Activated CD4-positive, alpha-beta memory T cell treated with anti-CD3 and anti-CD28 coated beads for 36 hours (primary cell): ENCODE data around the gene C1orf198. TPM values are rescaled to one million over a fixed set of nuclear protein-coding genes. Genes with fewer than 3 reads are reported as not detected.
"Not testable (repeated sequence)": the region's sequence is repeated elsewhere in the genome, so short reads cannot be mapped to it uniquely, and the experiment has no call there.

Source experiments
- CTCF ChIA-PET: fragments of 350-600 bp; sonication (Branson Sonifier 250); formaldehyde crosslinking; loops from one replicate; lab custom pipeline; 2021; ENCODE audit warnings: antibody characterized with exemption, inconsistent platforms; lab: Charles Lee
- POLR2A ChIA-PET: fragments of 350-600 bp; sonication (Branson Sonifier 250); formaldehyde crosslinking; loops from one replicate; lab custom pipeline; 2021; ENCODE audit warnings: antibody characterized with exemption; lab: Charles Lee
- DNase-seq: peaks from one replicate; pipeline ENCODE4 v3.0.0-alpha.2; 2020
- H3K27ac Mint-ChIP-seq: one replicate; pipeline ENCODE4 v1.8.0; 2021; ENCODE audit warnings: mixed read lengths
- H3K27me3 Mint-ChIP-seq: one replicate; pipeline ENCODE4 v1.8.0; 2021; ENCODE audit warnings: mixed read lengths
- H3K36me3 Mint-ChIP-seq: one replicate; pipeline ENCODE4 v1.8.0; 2021; ENCODE audit warnings: mixed read lengths
- H3K4me1 Mint-ChIP-seq: one replicate; pipeline ENCODE4 v1.8.0; 2021; ENCODE audit warnings: low read depth, mixed read lengths
- H3K4me3 Mint-ChIP-seq: one replicate; pipeline ENCODE4 v1.8.0; 2021; ENCODE audit warnings: mild to moderate bottlenecking, mixed read lengths
- H3K9me3 Mint-ChIP-seq: one replicate; pipeline ENCODE4 v1.8.0; 2021; ENCODE audit warnings: mixed read lengths
- intact Hi-C: fragments of 100-400 bp; cut with micrococcal nuclease; formaldehyde crosslinking; loops from one replicate; pipeline ENCODE4 v1.15.1; 2023
- total RNA-seq, 2 experiments: library from RNA; stranded (reverse); gene quantifications; one replicate each; pipeline ENCODE4 v1.2.3, GENCODE V29; 2021

Gene C1orf198
- total RNA-seq, 2 experiments from 2014 or later, result 6.4 to 7.2 TPM

DNA sequence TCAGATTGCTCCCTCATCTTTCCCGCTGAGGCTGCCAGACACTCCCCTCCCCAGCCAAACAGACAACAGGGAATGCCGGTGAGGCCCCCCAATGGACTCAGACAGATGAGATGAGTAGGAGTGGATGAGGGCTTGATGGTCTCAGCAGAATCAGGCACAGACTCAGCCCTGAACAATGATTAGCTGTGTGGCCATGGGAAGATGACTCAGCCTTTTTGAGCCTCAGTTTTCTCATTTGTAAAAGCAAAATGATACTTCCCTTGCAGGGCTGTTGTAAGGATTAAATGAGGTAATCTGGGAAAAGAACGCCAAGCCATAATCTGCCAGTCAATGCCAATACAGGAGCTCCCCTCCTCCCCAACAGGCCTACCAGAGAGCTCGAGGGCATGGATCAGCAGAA is 12.4 kb downstream of the C1orf198 start:
- H3K4me3 Mint-ChIP-seq, result no peak overlapping the region
- H3K36me3 Mint-ChIP-seq, result peaks cover 7% of the 10 kb centered on the region
- peaks cover 5% of the 10 kb centered on the region for H3K9me3 Mint-ChIP-seq
- peaks cover 2% of the 10 kb centered on the region for H3K4me1 Mint-ChIP-seq
- CTCF ChIA-PET, result no interaction called here
- no peak for DNase-seq
- no peak overlapping the region for H3K27ac Mint-ChIP-seq
- POLR2A ChIA-PET, result no interaction called here
- no peaks in the 10 kb centered on the region for H3K27me3 Mint-ChIP-seq
- intact Hi-C loops, result no loop called here

DNA sequence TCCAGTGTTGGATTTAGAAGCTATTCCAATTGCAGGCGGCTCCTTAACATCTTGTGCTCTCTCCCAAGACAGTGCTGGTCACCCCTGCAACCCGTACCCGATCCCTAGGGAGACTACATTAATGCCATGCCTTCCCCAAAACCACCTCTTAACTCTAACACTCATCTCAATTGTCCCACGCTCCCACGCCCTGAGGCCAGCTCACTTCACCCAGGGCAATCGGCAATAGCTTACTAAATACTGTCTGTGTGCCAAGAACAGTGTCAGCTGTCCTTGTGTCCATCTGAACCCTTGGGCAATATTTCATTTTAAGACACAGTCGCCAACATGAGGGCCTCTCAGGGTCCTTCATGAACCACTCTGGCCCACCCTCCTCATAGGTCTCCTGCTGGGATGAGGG is 13.9 kb downstream of the C1orf198 start:
- Mint-ChIP-seq H3K36me3 (peaks cover 7% of the 10 kb centered on the region), H3K4me3 (no peak overlapping the region), H3K27ac (no peak overlapping the region), H3K27me3 (no peaks in the 10 kb centered on the region), H3K9me3 (peaks cover 5% of the 10 kb centered on the region), H3K4me1 (no peaks in the 10 kb centered on the region)
- DNase-seq, result no peak
- ChIA-PET POLR2A (no interaction called here), CTCF (no interaction called here)
- intact Hi-C loops, result no loop called here

DNA sequence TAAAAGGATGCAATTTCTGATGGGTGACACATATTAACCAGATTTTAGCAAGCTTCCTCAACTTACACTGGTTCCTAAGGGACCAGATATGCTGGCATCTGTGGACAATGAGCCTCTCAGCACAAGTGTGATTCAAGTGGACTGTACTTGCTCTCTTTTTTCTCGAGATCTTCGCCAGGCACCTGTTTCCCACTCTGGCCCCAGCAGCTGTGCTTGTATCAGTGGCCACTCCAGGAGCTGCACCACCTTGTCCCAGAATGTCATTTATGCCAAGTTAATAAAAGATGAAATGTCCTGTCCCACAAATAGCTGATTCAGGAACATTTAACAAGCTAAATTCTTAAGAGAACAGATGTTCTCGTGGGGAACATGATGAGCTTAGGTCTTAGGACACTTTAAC is 14.6 kb downstream of the C1orf198 start:
- POLR2A ChIA-PET, result no interaction called here
- Mint-ChIP-seq H3K36me3 (peaks cover 7% of the 10 kb centered on the region), H3K4me3 (no peak overlapping the region), H3K4me1 (no peaks in the 10 kb centered on the region), H3K9me3 (peaks cover 5% of the 10 kb centered on the region), H3K27me3 (no peaks in the 10 kb centered on the region), H3K27ac (no peak overlapping the region)
- intact Hi-C loops, result no loop called here
- CTCF ChIA-PET, result no interaction called here
- DNase-seq, result no peak

DNA sequence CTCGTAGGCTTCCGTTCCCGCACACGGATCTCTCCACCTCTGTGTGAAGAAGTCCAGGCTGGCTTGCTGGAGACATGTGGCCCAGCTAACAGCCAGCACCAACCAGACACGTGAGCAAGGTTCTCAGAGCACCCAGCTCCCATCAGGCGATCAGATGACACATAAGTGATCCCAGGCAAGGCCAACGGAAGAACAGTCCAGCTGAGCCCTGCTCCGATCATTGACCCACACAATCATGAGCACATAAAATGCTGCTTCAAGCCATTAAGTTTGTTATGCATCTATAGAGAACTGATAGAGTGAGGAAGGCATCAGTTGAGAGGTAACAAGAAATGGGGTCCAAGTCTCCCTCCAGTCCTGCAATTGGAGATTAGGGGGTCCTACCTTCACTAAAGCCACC is 15.4 kb downstream of the C1orf198 start:
- intact Hi-C loops, result no loop called here
- DNase-seq, result no peak
- no peaks in the 10 kb centered on the region for H3K4me1 Mint-ChIP-seq
- no peak overlapping the region for H3K4me3 Mint-ChIP-seq
- H3K9me3 Mint-ChIP-seq, result peaks cover 5% of the 10 kb centered on the region
- H3K27me3 Mint-ChIP-seq, result no peaks in the 10 kb centered on the region
- POLR2A ChIA-PET, result no interaction called here
- CTCF ChIA-PET, result interaction anchor here (0.7 kb wide), 1 partner anchor 564 kb away, joined by 5 read pairs; no protein-coding TSS in a partner anchor
- H3K36me3 Mint-ChIP-seq, result peaks cover 7% of the 10 kb centered on the region
- no peak overlapping the region for H3K27ac Mint-ChIP-seq

DNA sequence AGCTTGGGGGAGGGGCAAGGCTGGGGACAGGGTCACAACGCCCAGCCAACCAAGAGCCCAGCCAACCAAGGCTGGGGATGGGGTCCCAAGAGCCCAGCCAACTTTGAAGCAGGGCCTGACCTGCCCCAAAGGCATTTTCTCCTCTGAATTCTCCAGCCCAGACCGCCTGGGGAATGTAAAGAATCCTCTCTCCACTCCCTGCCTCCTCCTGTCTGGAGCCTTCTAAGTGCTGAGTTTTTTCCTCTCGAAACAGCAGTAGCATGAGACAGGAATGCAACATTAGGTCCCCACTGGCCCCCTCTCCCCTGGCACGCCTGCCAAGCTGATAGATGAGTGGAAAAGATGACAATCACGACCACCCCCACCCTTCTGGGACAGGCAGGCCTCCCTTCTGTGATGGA is 17.0 kb downstream of the C1orf198 start:
- H3K27ac Mint-ChIP-seq, result no peak overlapping the region
- H3K4me1 Mint-ChIP-seq, result no peaks in the 10 kb centered on the region
- DNase-seq, result no peak
- ChIA-PET POLR2A (no interaction called here), CTCF (no interaction called here)
- peaks cover 5% of the 10 kb centered on the region for H3K9me3 Mint-ChIP-seq
- intact Hi-C loops, result no loop called here
- no peaks in the 10 kb centered on the region for H3K27me3 Mint-ChIP-seq
- no peak overlapping the region for H3K4me3 Mint-ChIP-seq
- peaks cover 7% of the 10 kb centered on the region for H3K36me3 Mint-ChIP-seq

DNA sequence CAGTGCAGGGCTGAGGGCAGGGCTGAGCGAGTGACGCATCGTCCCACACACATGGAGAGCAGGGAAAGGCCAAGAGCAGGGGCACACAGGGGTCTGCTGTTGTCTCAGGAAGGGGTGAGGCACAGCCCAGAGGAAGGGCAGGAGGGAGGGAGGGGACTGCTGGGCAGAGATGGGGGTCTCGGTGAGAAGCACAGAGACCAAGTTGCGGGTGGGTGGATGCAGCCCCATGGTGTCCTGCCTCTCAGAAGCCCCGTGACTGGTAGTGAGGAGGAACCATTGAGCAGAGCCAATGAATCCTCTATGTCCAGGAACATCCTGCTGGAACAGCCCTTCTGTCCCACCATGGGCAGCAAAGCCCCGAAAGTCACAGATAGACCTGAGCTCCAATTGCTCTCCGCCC is 17.8 kb downstream of the C1orf198 start:
- POLR2A ChIA-PET, result no interaction called here
- CTCF ChIA-PET, result no interaction called here
- intact Hi-C loops, result no loop called here
- H3K4me1 Mint-ChIP-seq, result no peaks in the 10 kb centered on the region
- DNase-seq, result no peak
- no peak overlapping the region for H3K27ac Mint-ChIP-seq
- no peaks in the 10 kb centered on the region for H3K27me3 Mint-ChIP-seq
- H3K4me3 Mint-ChIP-seq, result no peak overlapping the region
- H3K9me3 Mint-ChIP-seq, result peaks cover 5% of the 10 kb centered on the region
- peaks cover 7% of the 10 kb centered on the region for H3K36me3 Mint-ChIP-seq

DNA sequence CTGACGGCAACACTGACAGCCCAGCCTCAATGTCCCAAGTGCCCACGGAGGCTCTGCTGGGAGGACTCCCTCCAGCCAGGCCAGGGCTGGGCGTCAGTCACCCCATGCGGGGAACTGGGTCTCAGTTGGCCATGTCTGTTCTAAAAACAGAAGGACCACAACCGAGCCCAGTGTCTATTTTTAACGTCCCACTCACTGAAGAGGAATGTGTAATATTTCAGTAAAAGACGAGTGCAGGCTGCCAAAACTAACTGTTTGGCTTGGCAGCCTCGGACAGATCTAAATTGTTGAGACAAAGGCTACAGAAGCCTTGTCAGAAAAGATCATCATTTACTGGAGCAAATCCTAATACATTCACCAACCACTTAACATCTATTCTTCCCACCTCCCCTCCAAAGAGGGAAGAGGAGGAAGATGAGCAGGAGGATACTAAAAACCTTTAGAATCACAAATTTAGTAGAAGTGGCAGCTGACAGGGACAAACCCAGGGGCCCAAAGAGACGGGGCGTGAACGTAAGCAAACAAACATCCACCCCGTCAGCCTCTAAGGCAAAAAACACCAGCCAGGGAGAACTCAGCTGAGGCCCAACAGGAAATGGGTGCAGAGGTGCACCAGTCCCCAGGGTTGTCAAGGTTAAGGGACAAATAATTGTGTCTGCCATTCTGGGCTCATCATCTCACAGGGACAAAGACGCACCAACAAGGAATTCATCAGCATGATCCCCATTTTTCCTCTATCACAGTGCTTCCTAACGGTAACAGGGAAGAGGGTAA is 18.7 kb downstream of the C1orf198 start:
- Mint-ChIP-seq H3K4me1 (no peaks in the 10 kb centered on the region), H3K9me3 (peaks cover 5% of the 10 kb centered on the region), H3K36me3 (peaks cover 7% of the 10 kb centered on the region), H3K27me3 (no peaks in the 10 kb centered on the region), H3K27ac (no peak overlapping the region), H3K4me3 (no peak overlapping the region)
- DNase-seq, result no peak
- CTCF ChIA-PET, result no interaction called here
- POLR2A ChIA-PET, result no interaction called here
- intact Hi-C loops, result no loop called here

DNA sequence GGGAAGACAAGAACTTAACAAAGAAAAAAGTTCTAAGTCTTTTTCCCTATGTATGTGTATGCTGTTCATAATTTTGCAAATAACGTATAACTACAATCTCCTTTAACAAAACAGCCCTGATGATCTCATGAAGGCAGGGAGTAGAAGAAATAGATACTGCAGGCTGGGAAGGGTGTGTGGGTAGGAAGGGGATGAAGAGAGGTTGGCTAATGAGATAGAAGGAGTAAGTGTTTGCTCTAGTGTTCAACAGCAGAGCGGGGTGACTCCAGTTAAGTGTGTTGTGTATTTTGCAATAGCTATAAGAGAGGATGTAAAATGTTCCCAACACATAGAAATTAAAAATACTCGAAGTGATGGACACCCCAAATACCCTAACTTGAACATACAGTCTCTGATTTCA is 20.1 kb downstream of the C1orf198 start:
- DNase-seq, result no peak
- Mint-ChIP-seq H3K27ac (no peak overlapping the region), H3K27me3 (no peaks in the 10 kb centered on the region), H3K36me3 (peaks cover 6% of the 10 kb centered on the region), H3K4me1 (no peaks in the 10 kb centered on the region), H3K4me3 (no peak overlapping the region), H3K9me3 (peaks cover 5% of the 10 kb centered on the region)
- ChIA-PET POLR2A (no interaction called here), CTCF (no interaction called here)
- intact Hi-C loops, result no loop called here

DNA sequence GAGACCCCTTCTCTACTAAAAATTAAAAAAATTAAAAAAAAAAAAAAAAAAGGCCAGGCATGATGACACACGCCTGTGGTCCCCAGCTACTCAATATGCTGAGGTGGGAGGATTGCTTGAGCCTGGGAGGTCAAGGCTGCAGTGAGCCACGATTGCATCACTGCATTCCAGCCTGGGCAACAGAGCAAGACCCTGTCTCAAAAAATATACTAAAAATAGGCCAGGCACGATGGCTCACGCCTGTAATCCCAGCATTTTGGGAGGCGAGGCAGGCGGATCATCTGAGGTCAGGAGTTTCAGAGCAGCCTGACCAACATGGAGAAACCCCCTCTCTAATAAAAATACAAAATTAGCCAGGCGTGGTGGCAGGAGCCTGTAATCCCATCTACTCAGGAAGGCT is 23.1 kb downstream of the C1orf198 start:
- H3K4me1 Mint-ChIP-seq, H3K27me3 Mint-ChIP-seq, H3K9me3 Mint-ChIP-seq, CTCF ChIA-PET, H3K4me3 Mint-ChIP-seq, H3K27ac Mint-ChIP-seq, DNase-seq, intact Hi-C loops, H3K36me3 Mint-ChIP-seq, POLR2A ChIA-PET: not testable (repeated sequence)

DNA sequence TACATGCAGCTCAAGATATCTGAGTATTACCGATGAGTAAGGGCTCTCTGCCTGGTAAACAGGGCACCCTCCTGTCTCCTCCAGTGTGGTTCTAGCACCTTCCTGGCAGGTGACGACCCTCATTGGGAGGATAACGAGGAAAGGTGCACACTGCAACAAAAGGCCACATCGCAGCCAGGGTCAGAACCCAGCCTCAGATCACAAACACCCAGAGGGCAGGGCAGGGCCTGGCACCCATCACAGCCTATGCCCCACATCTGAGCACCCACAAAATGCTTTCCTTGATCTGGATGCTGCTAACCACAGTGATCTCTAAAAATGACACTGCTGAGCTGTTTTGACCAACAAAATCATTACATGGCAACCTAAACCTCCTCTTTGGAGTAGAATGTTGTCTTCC is 23.8 kb downstream of the C1orf198 start:
- no peak for DNase-seq
- H3K27ac Mint-ChIP-seq, result no peak overlapping the region

DNA sequence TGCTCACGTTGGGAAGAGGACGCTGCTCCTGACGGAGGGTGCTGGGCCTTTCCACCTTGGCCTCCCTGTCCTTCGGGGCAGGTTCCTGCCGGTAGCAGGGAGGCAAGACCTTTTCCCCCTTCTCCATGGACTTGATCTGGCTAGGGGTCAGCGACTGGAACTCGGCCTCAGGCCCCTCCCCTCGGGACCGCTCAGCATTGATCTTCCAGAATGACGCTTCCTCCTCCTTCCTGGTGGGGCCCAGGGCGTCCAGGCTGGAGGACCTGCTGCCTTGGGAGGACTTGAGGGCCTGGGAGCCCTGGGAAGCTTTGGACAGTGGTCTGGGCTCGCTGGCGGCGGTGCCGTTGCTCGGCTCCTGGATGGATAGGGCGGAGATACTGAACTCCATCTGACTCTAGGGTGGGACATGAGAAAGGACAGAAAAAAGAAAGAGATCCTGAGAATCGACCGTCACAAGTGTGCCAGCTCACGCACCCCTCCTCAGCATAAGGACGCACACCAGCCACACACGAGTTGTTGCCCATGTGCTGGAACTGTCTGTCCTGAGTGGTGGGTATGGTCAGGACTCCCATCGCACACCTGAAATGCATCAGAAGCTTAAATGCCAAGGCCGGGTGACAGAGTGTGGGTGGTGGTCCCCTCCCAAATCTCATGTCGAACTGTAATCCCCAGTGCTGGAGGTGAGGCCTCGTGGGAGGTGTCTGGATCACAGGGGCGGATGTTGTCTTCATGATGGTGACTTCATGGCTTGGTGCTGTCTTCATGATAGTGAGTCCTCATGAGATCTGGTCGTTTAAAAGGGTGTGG is 24.6 kb downstream of the C1orf198 start:
- CTCF ChIA-PET, result no interaction called here

More for the DNA sequence above, 23.8 kb downstream of the C1orf198 start:
- H3K27me3 Mint-ChIP-seq, result no peaks in the 10 kb centered on the region
- no peaks in the 10 kb centered on the region for H3K4me1 Mint-ChIP-seq
- H3K9me3 Mint-ChIP-seq, result no peaks in the 10 kb centered on the region
- ChIA-PET CTCF (no interaction called here), POLR2A (no interaction called here)
- no peak overlapping the region for H3K4me3 Mint-ChIP-seq
- intact Hi-C loops, result no loop called here
- H3K36me3 Mint-ChIP-seq, result peaks cover 2% of the 10 kb centered on the region

DNA sequence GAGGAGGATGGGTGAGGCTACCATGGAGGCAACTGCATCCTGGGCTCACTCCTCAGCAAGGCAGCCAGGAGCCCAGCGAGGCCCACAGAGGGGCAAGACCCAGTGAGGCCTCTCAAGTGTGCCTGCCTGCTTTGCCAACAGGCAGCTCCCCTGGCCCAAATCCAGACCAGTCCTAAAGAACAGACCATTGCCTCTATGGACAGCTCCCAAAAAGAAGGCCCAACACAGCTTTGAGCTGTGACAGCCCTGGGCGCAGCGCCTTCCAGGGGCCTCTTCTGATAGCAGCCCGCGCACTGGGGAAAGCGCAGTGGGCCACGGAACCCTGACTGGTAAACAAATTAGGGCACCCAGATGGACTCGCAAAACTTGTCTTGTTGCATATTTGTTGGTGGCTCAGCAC is 25.5 kb downstream of the C1orf198 start:
- no peaks in the 10 kb centered on the region for H3K27me3 Mint-ChIP-seq
- peaks cover 15% of the 10 kb centered on the region for H3K36me3 Mint-ChIP-seq
- intact Hi-C loops, result no loop called here
- POLR2A ChIA-PET, result interaction anchor here (0.5 kb wide), 1 partner anchor 296 kb away, joined by 3 read pairs; no protein-coding TSS in a partner anchor
- CTCF ChIA-PET, result no interaction called here
- H3K4me3 Mint-ChIP-seq, result no peak overlapping the region
- H3K4me1 Mint-ChIP-seq, result no peaks in the 10 kb centered on the region
- no peak overlapping the region for H3K27ac Mint-ChIP-seq
- no peak for DNase-seq
- no peaks in the 10 kb centered on the region for H3K9me3 Mint-ChIP-seq

More for the DNA sequence above, 24.6 kb downstream of the C1orf198 start:
- Mint-ChIP-seq H3K27me3 (no peaks in the 10 kb centered on the region), H3K4me1 (no peaks in the 10 kb centered on the region), H3K9me3 (no peaks in the 10 kb centered on the region), H3K27ac (no peak overlapping the region), H3K4me3 (no peak overlapping the region), H3K36me3 (peaks cover 8% of the 10 kb centered on the region)
- DNase-seq, result no peak
- POLR2A ChIA-PET, result no interaction called here
- intact Hi-C loops, result no loop called here
